GM13976 (cell line): Measurements from ENCODE around the gene DMRTC2.

Experiments
- DNase-seq: peaks from one replicate; pipeline ENCODE4 v3.0.0; 2012; ENCODE audit warnings: low spot score
- CTCF ChIP-seq: IDR thresholded peaks from 2 replicates; pipeline ENCODE4 v1.5.1; 2012; ENCODE audit warnings: borderline replicate concordance, mild to moderate bottlenecking; ENCODE audit not compliant: insufficient read depth; ENCODE audit errors: extremely low read depth, missing control alignments, control extremely low read depth
- in situ Hi-C: fragments of 300-500 bp; cut with MboI; formaldehyde crosslinking; loops from one replicate; pipeline ENCODE4 v1.12.0; 2022; ENCODE audit warnings: low sequenced_read_pairs, mixed read lengths, inconsistent platforms; ENCODE audit not compliant: unreplicated experiment

The DMRTC2 gene

GRCh38 chr19:41813911-41814310 lies 30.9 kb upstream of the DMRTC2 start:
- no peak for TF ChIP-seq CTCF
- in situ Hi-C loops = no loop called here
- no peak for DNase-seq

GRCh38 chr19:41815301-41815700 lies 29.5 kb upstream of the DMRTC2 start:
- TF ChIP-seq CTCF = no peak
- in situ Hi-C loops = no loop called here
- DNase-seq = no peak

GRCh38 chr19:41816761-41817160 lies 28.1 kb upstream of the DMRTC2 start:
- in situ Hi-C loops = no loop called here
- DNase-seq = no peak
- no peak for TF ChIP-seq CTCF

- TF ChIP-seq CTCF = peak; percentile 57
- in situ Hi-C loops = no loop called here
- peak; percentile 85 for DNase-seq
Observed at GRCh38 chr19:41821003-41821735, 23.7 kb upstream of the DMRTC2 start.

GRCh38 chr19:41837981-41838708 lies 6.7 kb upstream of the DMRTC2 start:
- TF ChIP-seq CTCF = no peak
- in situ Hi-C loops = no loop called here
- no peak for DNase-seq

GRCh38 chr19:41839211-41839610 lies 5.6 kb upstream of the DMRTC2 start:
- no peak for DNase-seq
- in situ Hi-C loops = no loop called here
- no peak for TF ChIP-seq CTCF

- no peak for DNase-seq
- no peak for TF ChIP-seq CTCF
- in situ Hi-C loops = no loop called here
Observed at GRCh38 chr19:41843371-41843770, 1.5 kb upstream of the DMRTC2 start.
